HepG2 (cell line): ENCODE results near the gene CGB3.

Experiments used
- ASH2L ChIP-seq: fragments of 300-600, 200-600 bp; sonication (generic); IDR thresholded peaks from 2 replicates; pipeline ENCODE4 v1.7.0; 2017; ENCODE audit warnings: low read depth, mild to moderate bottlenecking, moderate library complexity, mixed read lengths, low read length; ENCODE audit not compliant: insufficient read length
- HNRNPUL1 ChIP-seq: fragments of 200-400 bp; formaldehyde crosslinking; IDR thresholded peaks from 2 replicates; pipeline ENCODE4 v1.6.1; 2017; ENCODE audit warnings: low read depth, mild to moderate bottlenecking, low read length, moderate library complexity
- TF ChIP-seq, protein P1 (sequence below): sonication (generic); formaldehyde crosslinking; IDR thresholded peaks from 2 replicates; pipeline ENCODE4 v1.5.0; 2020; ENCODE audit warnings: mild to moderate bottlenecking, missing genetic modification reagents, moderate library complexity

DNA sequence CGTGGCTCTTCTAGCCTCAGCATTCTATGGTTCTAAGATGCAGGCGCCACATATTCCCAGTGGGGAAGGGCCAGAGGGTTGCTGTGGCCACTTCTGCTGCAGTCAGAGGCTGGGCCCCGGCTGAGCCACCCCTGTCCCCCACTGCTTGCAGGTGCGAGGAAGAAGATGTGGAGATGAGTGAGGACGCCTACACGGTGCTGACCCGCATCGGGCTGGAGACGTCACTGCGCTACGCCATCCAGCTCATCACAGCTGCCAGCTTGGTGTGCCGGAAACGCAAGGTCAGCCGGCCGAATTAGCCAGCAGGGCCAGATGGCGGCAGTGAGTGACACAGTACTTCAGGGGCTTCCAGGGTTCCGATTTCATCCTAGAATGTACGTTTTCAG is 9.3 kb downstream of the CGB3 start:
- no peak for TF ChIP-seq ASH2L
- TF ChIP-seq HNRNPUL1 = no peak
- TF ChIP-seq, protein P1, sequence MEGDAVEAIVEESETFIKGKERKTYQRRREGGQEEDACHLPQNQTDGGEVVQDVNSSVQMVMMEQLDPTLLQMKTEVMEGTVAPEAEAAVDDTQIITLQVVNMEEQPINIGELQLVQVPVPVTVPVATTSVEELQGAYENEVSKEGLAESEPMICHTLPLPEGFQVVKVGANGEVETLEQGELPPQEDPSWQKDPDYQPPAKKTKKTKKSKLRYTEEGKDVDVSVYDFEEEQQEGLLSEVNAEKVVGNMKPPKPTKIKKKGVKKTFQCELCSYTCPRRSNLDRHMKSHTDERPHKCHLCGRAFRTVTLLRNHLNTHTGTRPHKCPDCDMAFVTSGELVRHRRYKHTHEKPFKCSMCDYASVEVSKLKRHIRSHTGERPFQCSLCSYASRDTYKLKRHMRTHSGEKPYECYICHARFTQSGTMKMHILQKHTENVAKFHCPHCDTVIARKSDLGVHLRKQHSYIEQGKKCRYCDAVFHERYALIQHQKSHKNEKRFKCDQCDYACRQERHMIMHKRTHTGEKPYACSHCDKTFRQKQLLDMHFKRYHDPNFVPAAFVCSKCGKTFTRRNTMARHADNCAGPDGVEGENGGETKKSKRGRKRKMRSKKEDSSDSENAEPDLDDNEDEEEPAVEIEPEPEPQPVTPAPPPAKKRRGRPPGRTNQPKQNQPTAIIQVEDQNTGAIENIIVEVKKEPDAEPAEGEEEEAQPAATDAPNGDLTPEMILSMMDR (CRISPR knock-in tag) = no peak
